IPS-15b (cell line): ENCODE results near the gene HNF1A.
"Not testable (repeated sequence)": the region's sequence is repeated elsewhere in the genome, so short reads cannot be mapped to it uniquely, and the experiment has no call there.

Source experiments
- H3K27me3 ChIP-seq: one replicate; pipeline ENCODE4 v1.6.1; 2013; ENCODE audit warnings: low read length; ENCODE audit not compliant: control insufficient read depth, insufficient read depth
- H3K36me3 ChIP-seq: one replicate; pipeline ENCODE4 v1.6.1; 2013; ENCODE audit warnings: low read length; ENCODE audit not compliant: control insufficient read depth, insufficient read depth
- H3K4me1 ChIP-seq: one replicate; pipeline ENCODE4 v1.6.1; 2013; ENCODE audit warnings: mild to moderate bottlenecking, low read length; ENCODE audit not compliant: control insufficient read depth, insufficient read depth
- H3K4me3 ChIP-seq: one replicate; pipeline ENCODE4 v1.5.1; 2013; ENCODE audit warnings: low read depth, low read length
- H3K9ac ChIP-seq: one replicate; pipeline ENCODE4 v1.6.1; 2013; ENCODE audit warnings: low read depth, mild to moderate bottlenecking, low read length
- H3K9me3 ChIP-seq: one replicate; pipeline ENCODE4 v1.6.1; 2013; ENCODE audit warnings: mild to moderate bottlenecking, low read length; ENCODE audit not compliant: control insufficient read depth, insufficient read depth

HNF1A gene

DNA sequence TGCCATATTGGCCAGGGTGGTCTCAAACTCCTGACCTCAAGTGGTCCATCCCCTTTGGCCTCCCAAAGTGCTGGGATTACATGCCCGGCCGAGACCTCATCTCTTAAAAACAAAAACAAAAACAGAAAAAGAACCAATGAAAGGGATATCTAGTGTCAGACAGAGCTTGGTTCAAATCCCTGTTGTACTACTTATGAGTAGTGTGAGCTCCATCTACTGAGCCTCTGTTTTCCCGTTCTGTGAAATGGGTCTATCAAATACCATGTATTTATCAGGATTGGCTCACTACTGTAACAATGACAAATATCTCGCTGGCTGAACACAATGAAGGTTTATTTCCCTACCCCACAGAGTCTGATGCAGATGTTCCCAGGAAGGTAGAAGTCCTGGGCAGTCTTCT is 36.9 kb upstream of the HNF1A start:
- no peaks in the 10 kb centered on the region for H3K9me3 ChIP-seq
- no peaks in the 10 kb centered on the region for H3K36me3 ChIP-seq
- no peaks in the 10 kb centered on the region for H3K4me1 ChIP-seq

DNA sequence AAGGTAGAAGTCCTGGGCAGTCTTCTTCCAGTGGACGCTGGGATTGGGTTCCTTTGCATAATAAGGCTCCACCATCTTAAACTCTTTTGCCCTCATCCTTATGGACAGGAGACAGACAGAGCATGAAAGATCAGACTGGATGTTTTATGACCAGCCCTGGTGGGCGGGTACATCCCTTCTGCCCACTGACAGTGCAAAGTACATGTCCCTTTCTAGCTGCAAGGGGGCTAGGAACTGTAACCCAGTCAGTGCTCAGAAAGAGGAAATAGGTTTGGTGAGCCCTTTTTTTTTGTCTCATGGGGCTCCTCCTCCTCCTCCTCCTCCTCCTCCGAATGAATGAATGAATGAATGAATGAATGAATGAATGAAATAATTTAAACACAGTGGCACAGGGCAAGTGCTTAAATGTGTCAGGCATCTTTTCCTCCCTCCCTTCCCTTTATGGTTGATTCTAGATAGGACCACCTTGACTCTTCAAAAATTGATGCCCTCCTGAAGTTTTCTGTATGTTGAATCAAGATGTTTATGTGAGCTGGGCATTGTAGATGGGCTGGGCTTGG is 36.4 kb upstream of the HNF1A start:
- Histone ChIP-seq H3K4me3 (no peak overlapping the region), H3K36me3 (no peaks in the 10 kb centered on the region), H3K4me1 (no peaks in the 10 kb centered on the region), H3K9me3 (no peaks in the 10 kb centered on the region), H3K27me3 (no peaks in the 10 kb centered on the region), H3K9ac (no peak overlapping the region)

More for the DNA sequence above, 36.9 kb upstream of the HNF1A start:
- Histone ChIP-seq H3K4me3 (no peak overlapping the region), H3K9ac (no peak overlapping the region), H3K27me3 (no peaks in the 10 kb centered on the region)

DNA sequence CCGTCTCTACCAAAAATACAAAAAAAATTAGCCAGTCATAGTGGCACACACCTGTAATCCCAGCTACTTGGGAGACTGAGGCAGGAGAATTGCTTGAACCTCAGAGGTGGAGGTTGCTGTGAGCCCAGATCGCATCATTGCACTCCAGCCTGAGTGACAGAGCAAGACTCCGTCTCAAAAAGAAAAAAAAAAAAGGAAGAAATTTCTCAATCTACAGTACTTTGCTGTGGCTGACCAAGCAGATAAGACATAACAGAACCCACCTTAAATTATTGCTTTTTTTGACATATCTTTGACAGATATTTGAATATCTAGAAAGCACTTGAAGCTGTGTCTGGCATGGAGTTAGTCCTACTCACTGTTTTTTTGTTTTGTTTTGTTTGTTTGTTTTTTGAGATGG is 34.9 kb upstream of the HNF1A start:
- Histone ChIP-seq H3K9ac (no peak overlapping the region), H3K36me3 (no peaks in the 10 kb centered on the region), H3K27me3 (no peaks in the 10 kb centered on the region), H3K4me1 (no peaks in the 10 kb centered on the region), H3K9me3 (no peaks in the 10 kb centered on the region), H3K4me3 (no peak overlapping the region)

DNA sequence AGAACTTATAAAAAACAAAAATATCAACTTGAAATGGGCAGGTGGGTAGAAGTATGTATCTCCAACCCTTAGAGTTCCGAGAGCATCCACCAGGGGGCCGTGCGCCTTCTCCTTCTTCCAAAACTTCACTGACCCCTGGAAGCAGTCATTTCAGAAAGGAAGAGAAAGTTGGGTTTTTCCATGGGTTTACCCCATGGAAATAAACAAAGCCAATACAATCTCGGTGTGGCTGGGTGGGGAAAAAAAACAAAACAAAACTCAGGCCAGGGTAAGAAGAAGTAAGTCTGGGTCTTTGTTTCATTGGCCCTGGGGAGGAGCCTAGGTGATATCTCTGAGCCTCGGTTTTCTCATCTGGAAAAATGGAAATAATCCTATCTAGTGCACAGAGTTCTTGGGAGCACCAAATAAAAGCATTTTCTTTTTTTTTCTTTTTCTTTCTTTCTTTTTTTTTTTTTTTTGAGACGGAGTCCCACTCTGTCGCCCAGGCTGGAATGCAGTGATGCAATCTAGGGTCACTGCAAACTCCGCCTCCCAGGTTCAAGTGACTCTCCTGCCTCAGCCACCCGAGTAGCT is 33.6 kb upstream of the HNF1A start:
- Histone ChIP-seq H3K36me3 (no peaks in the 10 kb centered on the region), H3K4me1 (no peaks in the 10 kb centered on the region), H3K4me3 (no peak overlapping the region)

DNA sequence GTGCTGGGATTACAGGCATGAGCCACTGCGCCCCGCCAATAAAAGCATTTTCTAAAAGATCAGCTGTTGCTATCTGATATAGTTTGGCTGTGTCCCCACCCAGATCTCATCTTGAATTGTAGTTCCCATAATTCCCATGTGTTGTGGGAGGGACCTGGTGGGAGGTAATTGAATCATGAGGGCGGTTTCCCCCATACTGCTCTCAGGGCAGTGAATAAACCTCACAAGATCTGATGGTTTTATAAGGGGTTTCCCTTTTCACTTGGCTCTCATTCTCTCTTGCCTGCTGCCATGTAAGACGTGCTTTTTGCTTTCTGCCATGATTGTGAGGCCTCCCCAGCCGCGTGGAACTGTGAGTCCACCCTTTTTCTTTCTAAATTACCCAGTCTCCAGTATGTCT is 32.8 kb upstream of the HNF1A start:
- H3K4me1 ChIP-seq, H3K36me3 ChIP-seq: not testable (repeated sequence)

More for the DNA sequence above, 33.6 kb upstream of the HNF1A start:
- Histone ChIP-seq H3K9me3 (no peaks in the 10 kb centered on the region), H3K9ac (no peak overlapping the region), H3K27me3 (no peaks in the 10 kb centered on the region)

DNA sequence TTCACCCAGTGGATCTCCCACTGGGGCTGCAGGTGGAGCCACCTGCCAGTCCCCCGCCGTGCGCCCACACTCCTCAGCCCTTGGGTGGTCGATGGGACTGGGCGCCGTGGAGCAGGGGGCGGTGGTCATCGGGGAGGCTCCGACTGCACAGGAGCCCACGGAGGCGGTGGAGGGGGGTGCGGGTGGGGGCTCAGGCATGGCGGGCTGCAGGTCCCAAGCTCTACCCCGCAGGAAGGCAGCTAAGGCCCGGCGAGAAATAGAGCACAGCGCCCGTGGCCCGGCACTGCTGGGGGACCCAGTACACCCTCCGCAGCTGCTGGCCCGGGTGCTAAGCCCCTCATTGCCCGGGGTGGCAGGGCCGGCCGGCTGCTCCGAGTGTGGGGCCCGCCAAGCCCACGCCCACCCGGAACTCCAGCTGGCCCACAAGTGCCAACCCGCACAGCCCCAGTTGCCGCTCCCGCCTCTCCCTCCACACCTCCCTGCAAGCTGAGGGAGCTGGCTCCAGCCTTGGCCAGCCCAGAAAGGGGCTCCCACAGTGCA is 28.0 kb upstream of the HNF1A start:
- not testable (repeated sequence) for H3K36me3 ChIP-seq, H3K9ac ChIP-seq, H3K4me3 ChIP-seq, H3K27me3 ChIP-seq, H3K4me1 ChIP-seq, H3K9me3 ChIP-seq

More for the DNA sequence above, 32.8 kb upstream of the HNF1A start:
- not testable (repeated sequence) for H3K27me3 ChIP-seq, H3K9me3 ChIP-seq, H3K4me3 ChIP-seq, H3K9ac ChIP-seq

DNA sequence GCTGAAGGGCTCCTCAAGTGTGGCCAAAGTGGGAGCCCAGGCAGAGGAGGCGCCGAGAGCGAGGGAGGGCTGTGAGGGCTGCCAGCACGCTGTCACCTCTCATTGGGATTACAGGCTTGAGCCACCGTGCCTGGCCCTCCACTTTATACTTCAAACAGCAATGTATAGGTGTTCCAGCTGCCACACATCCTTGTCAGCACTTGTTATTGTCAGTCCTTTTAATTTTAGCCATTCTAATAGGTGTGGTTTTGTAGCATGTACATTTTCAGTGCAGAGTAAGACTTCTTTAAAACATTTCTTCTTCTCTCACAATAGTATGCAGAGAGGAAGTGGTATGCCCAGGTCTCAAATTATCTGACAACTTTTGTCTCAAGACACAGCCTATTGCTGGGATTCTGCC is 27.5 kb upstream of the HNF1A start:
- H3K36me3 ChIP-seq: no peaks in the 10 kb centered on the region
- no peak overlapping the region for H3K4me3 ChIP-seq
- H3K9me3 ChIP-seq: no peaks in the 10 kb centered on the region
- no peak overlapping the region for H3K9ac ChIP-seq
- H3K4me1 ChIP-seq: no peaks in the 10 kb centered on the region
- H3K27me3 ChIP-seq: no peaks in the 10 kb centered on the region

DNA sequence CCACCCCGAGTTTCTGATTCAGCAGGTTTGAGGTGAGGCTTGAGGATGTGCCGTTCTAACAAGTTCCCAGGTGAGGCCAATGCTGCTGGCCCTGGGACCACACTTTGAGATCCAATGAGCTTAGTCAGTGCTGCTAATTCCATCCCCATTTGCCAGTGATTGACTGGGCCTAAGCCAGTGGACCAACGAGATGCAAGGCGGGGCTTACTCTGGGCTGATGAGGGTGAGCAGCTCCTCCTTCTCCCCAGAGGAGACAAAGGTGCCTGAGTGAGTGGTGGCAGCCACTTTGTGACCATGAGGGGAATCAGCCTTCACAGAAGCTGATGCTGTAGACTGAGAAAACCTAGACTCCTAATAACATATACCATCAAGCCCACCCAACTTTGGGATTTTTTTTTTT is 23.1 kb upstream of the HNF1A start:
- Histone ChIP-seq H3K36me3 (no peaks in the 10 kb centered on the region), H3K27me3 (no peaks in the 10 kb centered on the region), H3K4me3 (no peak overlapping the region), H3K9ac (no peak overlapping the region), H3K9me3 (no peaks in the 10 kb centered on the region), H3K4me1 (no peaks in the 10 kb centered on the region)

DNA sequence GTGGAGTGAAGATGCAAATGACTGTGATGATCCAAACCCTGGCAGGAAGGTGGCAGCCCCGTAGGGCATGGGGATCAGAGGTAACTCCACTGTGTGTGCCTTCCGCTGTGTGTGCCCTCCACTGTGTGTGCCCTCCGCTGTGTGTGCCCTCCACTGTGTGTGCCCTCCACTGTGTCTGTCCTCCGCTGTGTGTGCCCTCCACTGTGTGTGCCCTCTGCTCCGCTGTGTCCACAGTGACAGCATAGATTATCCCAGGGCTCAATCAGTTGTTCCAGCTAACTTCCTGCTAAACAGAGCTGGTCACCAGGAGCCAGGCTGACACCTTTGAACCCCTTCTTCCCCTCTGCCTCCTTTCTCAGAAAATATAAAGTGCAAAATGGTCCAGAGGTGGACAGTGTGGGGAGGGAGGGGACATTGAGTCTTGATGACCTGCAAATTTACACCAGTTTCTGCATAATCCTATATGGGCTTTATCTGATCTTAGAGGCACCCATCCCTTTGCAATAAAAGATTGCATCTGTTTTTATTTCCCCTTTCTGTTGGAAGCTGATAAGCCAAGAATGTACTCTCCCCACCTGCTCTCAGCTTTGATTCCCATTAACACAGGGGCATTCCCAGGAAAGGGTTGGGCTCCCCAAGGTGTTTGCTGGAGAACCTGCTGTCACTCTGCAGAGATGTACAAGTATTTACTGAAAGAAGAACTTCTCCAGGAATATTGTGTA is 21.6 kb upstream of the HNF1A start:
- H3K4me1 ChIP-seq: no peaks in the 10 kb centered on the region
- H3K9me3 ChIP-seq: no peaks in the 10 kb centered on the region
- no peak overlapping the region for H3K4me3 ChIP-seq
- H3K9ac ChIP-seq: no peak overlapping the region
- no peaks in the 10 kb centered on the region for H3K27me3 ChIP-seq
- H3K36me3 ChIP-seq: no peaks in the 10 kb centered on the region

DNA sequence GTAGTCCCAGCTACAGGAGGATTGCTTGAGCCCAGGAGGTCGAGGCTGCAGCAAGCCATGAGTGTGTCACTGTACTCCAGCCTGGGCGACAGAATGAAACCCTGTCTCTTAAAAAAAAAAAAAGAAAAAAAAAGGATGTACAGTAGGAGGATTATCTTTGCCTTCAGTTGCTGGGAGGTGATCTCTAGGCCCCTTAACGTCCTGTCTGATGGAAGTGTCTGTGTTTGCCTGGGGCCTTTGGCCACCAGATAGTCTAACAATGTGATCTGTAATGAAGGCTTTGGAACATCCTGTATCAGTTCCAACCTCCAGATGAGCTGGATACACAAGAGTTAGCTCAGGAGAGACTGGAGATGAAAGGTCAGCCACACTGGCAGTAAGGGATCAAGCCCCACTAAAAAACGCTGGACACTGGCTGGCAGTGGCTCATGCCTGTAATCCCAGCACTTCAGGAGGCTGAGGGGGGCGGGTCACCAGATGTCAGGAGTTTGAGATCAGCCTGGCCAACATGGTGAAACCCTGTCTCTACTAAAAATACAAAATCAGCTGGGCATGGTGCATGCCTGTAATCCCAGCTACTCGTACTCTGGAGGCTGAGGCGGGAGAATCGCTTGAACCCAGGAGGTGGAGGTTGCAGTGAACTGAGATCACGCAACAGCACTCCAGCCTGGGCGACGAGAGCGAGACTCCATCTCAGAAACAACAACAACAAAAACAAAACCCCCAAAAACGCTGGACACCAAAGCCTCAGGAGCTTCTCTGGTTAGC is 19.0 kb upstream of the HNF1A start:
- Histone ChIP-seq H3K27me3 (no peaks in the 10 kb centered on the region), H3K36me3 (no peaks in the 10 kb centered on the region), H3K4me3 (no peak overlapping the region), H3K9me3 (no peaks in the 10 kb centered on the region), H3K4me1 (no peaks in the 10 kb centered on the region), H3K9ac (no peak overlapping the region)

DNA sequence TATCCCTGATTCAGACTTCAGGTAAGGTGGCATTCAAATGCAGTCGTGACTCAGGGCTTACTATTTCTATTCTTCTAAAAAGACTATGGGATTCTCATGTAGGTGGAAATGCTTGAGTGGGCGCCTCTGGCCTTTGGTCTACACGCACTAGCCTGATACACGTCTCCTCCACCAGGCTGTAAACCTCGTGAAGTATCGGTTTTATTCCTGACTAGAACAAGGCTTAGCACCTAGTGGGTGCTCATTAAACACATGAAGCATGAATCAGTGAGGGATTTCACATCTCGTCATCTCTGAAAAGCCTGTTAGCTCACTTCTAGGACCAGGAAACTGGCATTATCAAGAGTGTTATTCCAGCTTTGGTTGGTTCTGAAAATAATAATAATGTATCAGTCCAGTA is 17.7 kb upstream of the HNF1A start:
- no peak overlapping the region for H3K9ac ChIP-seq
- H3K27me3 ChIP-seq: no peaks in the 10 kb centered on the region

More for the DNA sequence above, 17.7 kb upstream of the HNF1A start:
- no peak overlapping the region for H3K4me3 ChIP-seq
- no peaks in the 10 kb centered on the region for H3K36me3 ChIP-seq
- no peaks in the 10 kb centered on the region for H3K9me3 ChIP-seq
- H3K4me1 ChIP-seq: no peaks in the 10 kb centered on the region
